Spinal cord (tissue), 10 donors: ENCODE results near the gene LAMC2. TPM values are rescaled to one million over a fixed set of nuclear protein-coding genes. Genes with fewer than 3 reads are reported as not detected.

Experiments
- DNase-seq, 6 donors: peaks; one replicate each; pipeline versions ENCODE4 v3.0.0 to v3.0.0-alpha.2; 2013 to 2015; ENCODE audit warnings: low spot score in 6 of 6, low read depth in 4 of 6
- H3K27ac ChIP-seq: one replicate; pipeline ENCODE4 v1.5.1; 2013; ENCODE audit warnings: low read depth, low read length, control low read depth
- H3K27me3 ChIP-seq: one replicate; pipeline ENCODE4 v1.6.1; 2013; ENCODE audit warnings: low read length; ENCODE audit not compliant: control insufficient read depth, insufficient read depth
- H3K36me3 ChIP-seq: one replicate; pipeline ENCODE4 v1.6.1; 2013; ENCODE audit warnings: low read length; ENCODE audit not compliant: control insufficient read depth, insufficient read depth
- H3K4me1 ChIP-seq: one replicate; pipeline ENCODE4 v1.6.1; 2013; ENCODE audit warnings: low read length; ENCODE audit not compliant: control insufficient read depth, insufficient read depth
- H3K4me3 ChIP-seq: one replicate; pipeline ENCODE4 v1.5.1; 2013; ENCODE audit warnings: low read depth, low read length, control low read depth
- H3K9me3 ChIP-seq: one replicate; pipeline ENCODE4 v1.6.1; 2013; ENCODE audit warnings: low read length; ENCODE audit not compliant: control insufficient read depth, insufficient read depth
- WGBS: methylation state at CpG from one replicate; pipeline ENCODE4 v1.1.5; 2013; ENCODE audit warnings: missing lambda C conversion rate; ENCODE audit not compliant: insufficient coverage; 5-methylcytosine and 5-hydroxymethylcytosine counted together
- polyA plus RNA-seq, 2 donors: library from polyadenylated mRNA; unstranded; fragments of 120-200 nt; gene quantifications; one replicate each; pipeline ENCODE4 v1.2.1, GENCODE V29; 2013; ENCODE audit not compliant: insufficient read length in 2 of 2
- total RNA-seq, 2 donors: library from RNA; depleted of rRNA in 1 of 2; stranded (reverse); fragments of 120-200 nt in 1 of 2; fragments of >200 nt in 1 of 2; gene quantifications; one replicate each; pipeline versions ENCODE4 v1.2.3 to v1.2.4, GENCODE V29; 2013 to 2014
- donor health status: healthy.

LAMC2 gene
- total and polyA plus RNA-seq, 4 donors = 0.61 to 1.8 (median 1.3) TPM

DNA sequence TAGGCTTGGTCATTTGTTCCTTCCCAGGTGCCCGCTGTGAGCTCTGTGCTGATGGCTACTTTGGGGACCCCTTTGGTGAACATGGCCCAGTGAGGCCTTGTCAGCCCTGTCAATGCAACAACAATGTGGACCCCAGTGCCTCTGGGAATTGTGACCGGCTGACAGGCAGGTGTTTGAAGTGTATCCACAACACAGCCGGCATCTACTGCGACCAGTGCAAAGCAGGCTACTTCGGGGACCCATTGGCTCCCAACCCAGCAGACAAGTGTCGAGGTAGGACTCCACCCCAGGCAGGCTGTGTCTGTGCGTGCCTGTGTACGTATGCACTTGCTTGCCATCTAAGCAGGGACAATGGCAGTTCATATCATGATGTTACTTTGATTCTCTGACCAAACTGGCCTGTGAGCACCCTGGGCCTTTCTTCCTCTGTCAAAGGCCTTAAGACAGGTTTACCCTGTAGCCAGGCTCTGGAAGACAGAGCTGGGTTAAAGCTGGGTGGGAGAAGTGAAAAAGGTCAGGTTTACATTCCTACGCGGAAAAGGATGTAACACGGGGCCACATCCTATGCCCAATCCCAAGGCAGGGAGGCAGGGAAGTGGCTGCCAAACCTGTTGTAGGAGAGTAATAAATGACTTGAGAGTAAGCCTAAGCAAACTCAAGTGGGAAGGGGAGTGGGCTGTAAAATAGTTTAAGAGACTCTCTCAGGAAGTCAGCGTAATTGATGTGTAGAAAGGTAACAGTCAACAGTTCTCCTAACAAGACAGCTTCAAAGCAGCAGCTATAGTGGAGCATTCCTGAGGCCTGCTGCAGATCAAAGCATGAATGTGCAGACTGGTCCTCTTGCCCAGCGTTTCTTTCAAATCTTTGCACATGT, 42.5 kb downstream of the LAMC2 start:
- no peaks in the 10 kb centered on the region for H3K27me3 ChIP-seq
- no peaks in the 10 kb centered on the region for H3K9me3 ChIP-seq
- H3K27ac ChIP-seq = no peak overlapping the region
- H3K4me3 ChIP-seq = no peak overlapping the region
- DNase-seq = no peak
- 83% methylated on average over 13 of the region's 13 CpGs for WGBS
- H3K4me1 ChIP-seq = no peaks in the 10 kb centered on the region
- H3K36me3 ChIP-seq = no peaks in the 10 kb centered on the region

DNA sequence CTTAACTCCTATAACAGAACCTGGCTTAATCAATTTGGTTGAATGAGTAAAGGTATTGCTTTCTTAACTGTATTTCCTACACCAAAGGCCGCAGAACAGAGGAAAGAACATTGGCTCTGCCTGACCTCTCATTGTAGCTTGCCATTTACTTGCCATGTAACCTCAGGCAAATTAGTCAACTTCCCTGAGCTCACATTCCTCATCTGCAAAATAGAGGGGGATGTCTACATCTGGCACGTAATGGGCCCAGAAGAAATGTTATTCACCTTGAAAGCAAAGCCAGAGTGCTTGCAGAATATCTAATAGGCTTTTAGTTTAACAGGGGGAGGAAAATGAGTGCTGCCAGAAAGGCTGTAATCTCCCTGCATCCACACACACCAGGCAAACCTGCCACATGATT, 44.3 kb downstream of the LAMC2 start:
- H3K4me3 ChIP-seq = no peak overlapping the region
- H3K9me3 ChIP-seq = no peaks in the 10 kb centered on the region
- H3K27me3 ChIP-seq = no peaks in the 10 kb centered on the region
- DNase-seq = peak in 1 of 6 donors; percentile 55
- H3K27ac ChIP-seq = no peak overlapping the region
- no peaks in the 10 kb centered on the region for H3K36me3 ChIP-seq
- no peaks in the 10 kb centered on the region for H3K4me1 ChIP-seq
- 100% methylated on average over 1 of the region's 2 CpGs for WGBS

DNA sequence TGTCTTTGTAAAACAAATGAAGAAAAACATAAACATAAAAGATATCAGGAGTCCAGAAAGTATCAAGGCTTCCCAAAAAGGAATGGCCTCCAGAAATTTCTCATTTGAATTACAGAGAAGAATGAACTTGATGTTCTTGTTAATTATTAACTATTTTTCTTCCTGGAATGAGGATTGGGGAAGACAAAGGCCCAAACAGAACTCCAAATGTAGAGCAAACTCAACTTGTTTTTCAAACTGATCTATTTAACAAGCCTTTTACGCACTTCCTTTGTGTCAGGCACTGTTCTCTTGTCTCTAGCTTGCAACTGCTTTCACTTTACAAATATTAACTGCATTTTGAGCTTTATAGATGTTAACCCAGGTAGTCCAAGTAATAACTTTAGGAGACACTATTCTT, 45.5 kb downstream of the LAMC2 start:
- no peak for DNase-seq
- no CpG with 5 or more reads among the region's 1 CpG for WGBS

DNA sequence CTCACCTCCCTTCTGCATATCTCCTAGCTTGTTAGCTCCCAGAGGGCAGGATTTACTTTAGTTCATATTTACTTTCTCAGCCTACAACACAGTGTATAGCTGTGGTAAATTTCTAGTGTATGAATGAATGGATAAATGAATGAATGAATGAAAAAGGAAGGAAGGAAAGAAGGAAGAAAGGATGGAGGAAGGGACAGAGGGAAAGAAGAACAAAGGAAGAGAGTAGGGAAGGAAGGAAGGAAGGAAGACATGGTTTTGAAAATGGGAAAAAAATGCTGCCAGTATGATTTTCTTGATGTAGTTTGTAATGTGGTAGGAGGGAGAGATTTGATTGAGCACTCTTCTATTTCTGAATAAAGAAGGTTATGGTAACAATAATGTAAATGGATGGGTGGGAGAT, 47.0 kb downstream of the LAMC2 start:
- Histone ChIP-seq H3K27me3 (no peaks in the 10 kb centered on the region), H3K36me3 (no peaks in the 10 kb centered on the region), H3K4me3 (no peak overlapping the region), H3K27ac (no peak overlapping the region), H3K9me3 (no peaks in the 10 kb centered on the region), H3K4me1 (no peaks in the 10 kb centered on the region)
- DNase-seq = no peak

More for the DNA sequence above, 45.5 kb downstream of the LAMC2 start:
- no peaks in the 10 kb centered on the region for H3K9me3 ChIP-seq
- no peak overlapping the region for H3K27ac ChIP-seq
- no peaks in the 10 kb centered on the region for H3K4me1 ChIP-seq
- H3K36me3 ChIP-seq = no peaks in the 10 kb centered on the region
- H3K4me3 ChIP-seq = no peak overlapping the region
- no peaks in the 10 kb centered on the region for H3K27me3 ChIP-seq

DNA sequence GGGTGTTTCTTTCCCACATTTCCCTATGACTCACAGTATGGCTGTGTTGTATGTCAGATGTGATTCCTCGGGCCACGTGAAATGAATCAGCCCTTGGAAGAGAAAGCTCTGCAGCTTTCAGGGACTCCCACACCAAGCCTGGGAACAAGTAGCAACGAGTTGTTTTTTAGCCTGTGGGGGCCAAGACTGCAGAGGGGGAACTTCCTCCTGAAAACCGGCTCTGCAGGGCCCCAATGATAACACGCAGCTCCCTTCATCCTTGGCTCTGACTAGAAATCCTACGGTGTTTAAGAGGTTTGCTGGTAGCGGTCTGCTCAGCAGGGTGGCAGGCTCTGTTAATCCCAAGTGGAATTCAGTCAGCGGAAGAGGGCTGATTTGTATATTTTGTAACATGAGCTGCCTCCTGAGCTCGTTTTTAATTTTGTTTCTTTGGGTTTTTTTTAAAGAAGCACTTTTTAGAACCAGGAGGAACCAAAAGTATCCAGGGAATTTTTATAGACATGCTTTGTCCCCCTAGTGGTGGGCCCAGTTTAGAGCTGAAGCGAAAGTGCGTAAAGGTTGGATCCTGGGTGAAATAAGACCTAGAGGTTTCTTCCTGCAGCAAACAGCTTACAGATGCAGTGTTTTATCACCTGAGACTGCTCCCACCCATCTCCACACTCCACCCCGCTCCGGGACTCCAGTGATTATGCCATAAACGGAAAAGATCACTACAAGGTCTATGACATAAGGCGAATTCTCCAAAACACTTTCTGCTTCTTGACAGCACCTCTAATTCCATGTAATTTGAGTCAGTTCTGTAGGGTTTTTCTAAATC, 48.8 kb downstream of the LAMC2 start:
- H3K36me3 ChIP-seq = no peaks in the 10 kb centered on the region
- DNase-seq = peak in 2 of 6 donors; percentile 41 to 78
- H3K4me3 ChIP-seq = peak overlapping the region; percentile 26
- no peaks in the 10 kb centered on the region for H3K27me3 ChIP-seq
- no peaks in the 10 kb centered on the region for H3K9me3 ChIP-seq
- peak overlapping the region; percentile 69 for H3K27ac ChIP-seq
- WGBS = 12% methylated on average over 7 of the region's 15 CpGs
- no peaks in the 10 kb centered on the region for H3K4me1 ChIP-seq

DNA sequence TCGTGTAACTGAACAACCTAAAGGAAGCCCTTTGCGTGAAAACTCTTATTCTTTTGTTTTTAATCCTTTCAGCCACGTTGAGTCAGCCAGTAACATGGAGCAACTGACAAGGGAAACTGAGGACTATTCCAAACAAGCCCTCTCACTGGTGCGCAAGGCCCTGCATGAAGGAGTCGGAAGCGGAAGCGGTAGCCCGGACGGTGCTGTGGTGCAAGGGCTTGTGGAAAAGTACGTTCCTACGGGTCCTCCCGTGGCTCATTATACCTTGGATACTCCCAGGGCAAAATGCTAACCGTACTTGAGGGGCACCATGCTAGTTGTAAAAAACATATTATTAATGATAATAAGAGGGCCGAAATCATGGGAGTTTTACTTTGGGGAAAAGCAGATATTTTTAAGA, 49.4 kb downstream of the LAMC2 start:
- no peaks in the 10 kb centered on the region for H3K9me3 ChIP-seq
- WGBS = 83% methylated on average over 7 of the region's 14 CpGs
- no peaks in the 10 kb centered on the region for H3K27me3 ChIP-seq
- H3K4me1 ChIP-seq = no peaks in the 10 kb centered on the region
- DNase-seq = no peak
- no peak overlapping the region for H3K4me3 ChIP-seq
- H3K27ac ChIP-seq = peak overlapping the region; percentile 10
- H3K36me3 ChIP-seq = no peaks in the 10 kb centered on the region

DNA sequence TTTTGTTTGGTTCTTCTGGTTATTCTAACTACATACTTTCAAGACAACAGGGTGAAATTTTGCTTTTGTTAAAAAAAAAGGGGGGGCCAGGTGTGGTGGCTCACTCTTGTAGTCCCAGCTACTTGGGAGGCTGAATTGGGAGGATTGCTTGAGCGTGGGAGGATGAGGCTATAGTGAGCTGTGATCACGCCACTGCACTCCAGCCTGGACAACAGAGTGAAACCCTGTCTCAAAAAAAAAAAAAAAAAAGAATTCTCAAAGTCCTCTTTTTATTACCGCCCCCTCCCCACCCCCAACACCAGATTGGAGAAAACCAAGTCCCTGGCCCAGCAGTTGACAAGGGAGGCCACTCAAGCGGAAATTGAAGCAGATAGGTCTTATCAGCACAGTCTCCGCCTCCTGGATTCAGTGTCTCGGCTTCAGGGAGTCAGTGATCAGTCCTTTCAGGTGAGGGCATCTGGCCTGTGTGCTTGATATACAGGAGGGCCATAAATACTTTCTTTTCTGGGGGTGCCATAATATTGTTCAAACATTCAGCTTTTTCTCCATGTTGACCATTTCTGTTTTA, 50.2 kb downstream of the LAMC2 start:
- no peak overlapping the region for H3K27ac ChIP-seq
- WGBS = 93% methylated on average over 4 of the region's 6 CpGs
- H3K36me3 ChIP-seq = no peaks in the 10 kb centered on the region
- no peak overlapping the region for H3K4me3 ChIP-seq
- DNase-seq = no peak
- H3K27me3 ChIP-seq = no peaks in the 10 kb centered on the region
- H3K9me3 ChIP-seq = no peaks in the 10 kb centered on the region
- no peaks in the 10 kb centered on the region for H3K4me1 ChIP-seq

DNA sequence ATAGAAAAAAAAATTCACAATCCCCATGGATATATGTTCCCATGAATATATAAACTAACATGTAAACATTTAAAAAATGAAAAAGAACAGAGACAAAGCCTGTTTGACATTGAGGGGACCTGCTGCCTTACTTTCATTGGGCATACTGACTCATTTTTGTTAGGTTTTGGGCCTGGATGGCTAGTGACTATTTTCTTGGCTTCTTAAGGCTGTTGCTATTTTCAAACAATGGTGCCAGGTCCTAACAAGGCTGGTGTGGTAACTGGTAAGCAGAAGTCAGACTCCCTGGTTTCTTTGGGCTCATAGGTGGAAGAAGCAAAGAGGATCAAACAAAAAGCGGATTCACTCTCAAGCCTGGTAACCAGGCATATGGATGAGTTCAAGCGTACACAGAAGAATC, 51.0 kb downstream of the LAMC2 start:
- Histone ChIP-seq H3K27me3 (no peaks in the 10 kb centered on the region), H3K4me1 (no peaks in the 10 kb centered on the region), H3K9me3 (no peaks in the 10 kb centered on the region), H3K36me3 (no peaks in the 10 kb centered on the region), H3K4me3 (no peak overlapping the region), H3K27ac (no peak overlapping the region)
- DNase-seq = no peak
- WGBS = 100% methylated on average over 1 of the region's 2 CpGs

DNA sequence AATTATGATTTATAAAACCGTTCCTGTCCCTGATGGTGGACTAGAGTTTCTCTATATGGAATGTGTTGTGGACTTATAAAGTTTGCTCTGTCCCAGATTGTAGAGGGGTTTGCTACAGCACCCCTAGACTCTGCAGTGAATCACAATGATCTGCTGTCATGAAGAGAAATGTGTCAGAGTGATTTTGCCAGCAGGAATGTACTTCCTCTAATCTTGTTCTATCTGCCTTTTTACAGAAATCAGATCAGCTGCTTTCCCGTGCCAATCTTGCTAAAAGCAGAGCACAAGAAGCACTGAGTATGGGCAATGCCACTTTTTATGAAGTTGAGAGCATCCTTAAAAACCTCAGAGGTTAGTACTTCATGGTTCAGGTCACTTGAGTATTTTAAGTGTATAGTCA, 52.0 kb downstream of the LAMC2 start:
- no peak overlapping the region for H3K4me3 ChIP-seq
- H3K27me3 ChIP-seq = no peaks in the 10 kb centered on the region
- 88% methylated on average over 1 of the region's 2 CpGs for WGBS
- DNase-seq = no peak
- no peak overlapping the region for H3K27ac ChIP-seq
- H3K36me3 ChIP-seq = no peaks in the 10 kb centered on the region
- no peaks in the 10 kb centered on the region for H3K4me1 ChIP-seq
- H3K9me3 ChIP-seq = no peaks in the 10 kb centered on the region
